ENCODE measurements around the gene GAS7.

GAS7 gene

GRCh38 chr17:9973669-9974447, 224.5 kb downstream of the GAS7 start:
- no peak for DNase-seq

GRCh38 chr17:9971991-9972390, 226.4 kb downstream of the GAS7 start:
- DNase-seq, result no peak

GRCh38 chr17:9969301-9969935, 229.0 kb downstream of the GAS7 start:
- DNase-seq, result no peak

- DNase-seq, result no peak
Observed at GRCh38 chr17:9968881-9969280, 229.5 kb downstream of the GAS7 start.

- no peak for DNase-seq
Observed at GRCh38 chr17:9968008-9968407, 230.4 kb downstream of the GAS7 start.

GRCh38 chr17:9959377-9959981, 238.9 kb downstream of the GAS7 start:
- no peak for DNase-seq

GRCh38 chr17:9958586-9959281, 239.7 kb downstream of the GAS7 start:
- no peak for DNase-seq

- DNase-seq, result no peak
Observed at GRCh38 chr17:9957244-9957643, 241.2 kb downstream of the GAS7 start.

- no peak for DNase-seq
Observed at GRCh38 chr17:9956474-9957131, 241.8 kb downstream of the GAS7 start.

GRCh38 chr17:9953492-9953891, 244.9 kb downstream of the GAS7 start:
- DNase-seq, result no peak

- DNase-seq, result no peak
Observed at GRCh38 chr17:9951803-9952202, 246.6 kb downstream of the GAS7 start.

GRCh38 chr17:9948928-9949327, 249.5 kb downstream of the GAS7 start:
- no peak for DNase-seq

GRCh38 chr17:9944704-9945103, 253.7 kb downstream of the GAS7 start:
- no peak for DNase-seq

- no peak for DNase-seq
Observed at GRCh38 chr17:9943343-9943742, 255.1 kb downstream of the GAS7 start.

- no peak for DNase-seq
Observed at GRCh38 chr17:9942885-9943284, 255.5 kb downstream of the GAS7 start.

GRCh38 chr17:9941305-9941704, 257.1 kb downstream of the GAS7 start:
- DNase-seq, result no peak

- no peak for DNase-seq
Observed at GRCh38 chr17:9940841-9941240, 257.6 kb downstream of the GAS7 start.

GRCh38 chr17:9938764-9939163, 259.6 kb downstream of the GAS7 start:
- DNase-seq, result no peak

GRCh38 chr17:9937901-9938300, 260.5 kb downstream of the GAS7 start:
- no peak for DNase-seq

- DNase-seq, result no peak
Observed at GRCh38 chr17:9937241-9937761, 261.1 kb downstream of the GAS7 start.

GRCh38 chr17:9936095-9936494, 262.3 kb downstream of the GAS7 start:
- DNase-seq, result no peak

- no peak for DNase-seq
Observed at GRCh38 chr17:9935408-9935807, 263.0 kb downstream of the GAS7 start.

GRCh38 chr17:9934331-9934730, 264.1 kb downstream of the GAS7 start:
- no peak for DNase-seq
